ENCODE data around the gene MICU1. TPM values are rescaled to one million over a fixed set of nuclear protein-coding genes. Genes with fewer than 3 reads are reported as not detected.
"Not testable (repeated sequence)": the region's sequence is repeated elsewhere in the genome, so short reads cannot be mapped to it uniquely, and the experiment has no call there.

MICU1 gene, protein sequence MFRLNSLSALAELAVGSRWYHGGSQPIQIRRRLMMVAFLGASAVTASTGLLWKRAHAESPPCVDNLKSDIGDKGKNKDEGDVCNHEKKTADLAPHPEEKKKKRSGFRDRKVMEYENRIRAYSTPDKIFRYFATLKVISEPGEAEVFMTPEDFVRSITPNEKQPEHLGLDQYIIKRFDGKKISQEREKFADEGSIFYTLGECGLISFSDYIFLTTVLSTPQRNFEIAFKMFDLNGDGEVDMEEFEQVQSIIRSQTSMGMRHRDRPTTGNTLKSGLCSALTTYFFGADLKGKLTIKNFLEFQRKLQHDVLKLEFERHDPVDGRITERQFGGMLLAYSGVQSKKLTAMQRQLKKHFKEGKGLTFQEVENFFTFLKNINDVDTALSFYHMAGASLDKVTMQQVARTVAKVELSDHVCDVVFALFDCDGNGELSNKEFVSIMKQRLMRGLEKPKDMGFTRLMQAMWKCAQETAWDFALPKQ
- 10 to 100 TPM; 29.2 to 29.4 TPM for total RNA-seq

DNA sequence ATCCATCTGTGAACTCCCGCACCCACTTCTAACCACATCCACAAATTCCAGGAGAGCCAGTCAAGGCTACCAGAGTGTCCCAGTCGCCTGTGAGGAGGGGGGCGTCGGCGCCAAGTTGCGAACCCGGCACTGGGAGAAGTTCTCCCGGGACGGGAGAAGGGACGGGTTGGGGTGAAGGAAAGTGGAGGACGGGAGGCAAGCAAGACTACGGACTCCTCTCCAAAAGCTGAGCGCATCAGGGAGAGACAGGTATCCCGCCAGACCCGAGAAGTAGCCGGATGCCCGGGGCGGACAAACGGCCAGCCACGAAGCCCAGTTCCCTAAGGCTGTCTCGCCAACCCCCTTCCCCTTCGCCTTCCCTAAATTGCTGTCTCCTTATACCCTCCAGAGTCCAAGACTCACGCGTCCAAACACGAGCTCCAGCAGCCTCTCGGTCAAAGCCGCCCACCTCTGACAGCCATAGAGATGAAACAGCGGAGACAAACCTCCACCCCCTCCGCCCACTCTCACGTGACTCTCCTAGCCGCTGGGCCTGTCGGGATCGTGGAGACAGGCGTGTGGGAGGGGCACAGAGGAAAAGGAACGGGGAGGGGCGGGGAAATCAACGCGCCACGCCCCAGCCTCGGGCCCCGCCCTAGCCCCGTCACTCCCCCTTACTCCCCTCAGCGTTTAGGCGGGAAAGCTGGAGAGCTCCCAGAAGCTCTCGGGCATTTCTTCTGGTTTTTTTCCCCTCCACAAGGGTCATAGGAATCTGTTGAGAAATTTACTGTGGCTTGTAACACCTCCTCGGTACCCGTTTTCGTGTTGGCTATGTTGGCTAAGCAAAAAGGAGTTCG, at the start of gene MICU1:
Gene MICU1 (minus strand): TSS at position 472 of the 836 bp plus-strand sequence. CDS start 59,286 bp downstream, outside the sequence.
- H3K36me3 Mint-ChIP-seq: no peaks in the 10 kb centered on the region
- peak within 1 kb of the TSS; percentile 93 for H3K27ac Mint-ChIP-seq
- H3K9me3 Mint-ChIP-seq: no peaks in the 10 kb centered on the region
- peak within 1 kb of the TSS; percentile 97 for H3K4me3 Mint-ChIP-seq
- peaks cover 7% of the 10 kb centered on the region for H3K4me1 Mint-ChIP-seq
- no peaks in the 10 kb centered on the region for H3K27me3 Mint-ChIP-seq
- peak; percentile 94 for DNase-seq

DNA sequence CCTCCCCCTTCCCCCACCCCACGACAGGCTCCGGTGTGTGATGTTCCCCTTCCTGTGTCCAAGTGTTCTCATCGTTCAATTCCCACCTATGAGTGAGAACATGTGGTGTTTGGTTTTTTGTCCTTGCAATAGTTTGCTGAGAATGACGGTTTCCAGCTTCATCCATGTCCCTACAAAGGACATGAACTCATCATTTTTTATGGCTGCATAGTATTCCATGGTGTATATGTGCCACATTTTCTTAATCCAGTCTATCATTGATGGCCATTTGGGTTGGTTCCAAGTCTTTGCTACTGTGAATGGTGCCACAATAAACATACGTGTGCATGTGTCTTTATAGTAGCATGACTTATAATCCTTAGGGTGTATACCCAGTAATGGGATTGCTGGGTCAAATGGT, 48.3 kb upstream of the MICU1 start:
- not testable (repeated sequence) for H3K4me1 Mint-ChIP-seq, H3K4me3 Mint-ChIP-seq, H3K27me3 Mint-ChIP-seq, DNase-seq, H3K36me3 Mint-ChIP-seq, H3K9me3 Mint-ChIP-seq, H3K27ac Mint-ChIP-seq

DNA sequence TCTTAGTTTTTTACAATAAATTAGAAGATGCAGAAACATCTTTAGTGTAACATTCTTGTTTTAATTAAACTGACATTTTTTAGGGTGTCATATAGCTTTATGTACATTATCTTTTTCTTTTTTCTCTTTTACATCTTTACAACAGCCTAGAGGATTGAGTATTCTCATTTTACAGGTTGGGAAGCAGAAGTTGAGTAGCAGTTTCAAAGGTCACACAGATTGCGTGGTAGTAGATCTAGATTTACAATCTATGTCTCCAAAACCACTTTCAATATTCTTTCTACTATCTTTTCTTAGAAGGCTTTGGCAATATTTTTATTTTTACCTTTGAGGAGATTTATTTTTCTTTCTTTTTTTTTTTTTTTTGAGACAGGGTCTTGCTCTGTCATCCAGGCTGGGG, 47.4 kb upstream of the MICU1 start:
- Mint-ChIP-seq H3K27me3 (peaks cover 1% of the 10 kb centered on the region), H3K9me3 (no peaks in the 10 kb centered on the region), H3K4me1 (no peaks in the 10 kb centered on the region), H3K27ac (no peak overlapping the region), H3K36me3 (no peaks in the 10 kb centered on the region), H3K4me3 (no peak overlapping the region)
- DNase-seq: no peak

DNA sequence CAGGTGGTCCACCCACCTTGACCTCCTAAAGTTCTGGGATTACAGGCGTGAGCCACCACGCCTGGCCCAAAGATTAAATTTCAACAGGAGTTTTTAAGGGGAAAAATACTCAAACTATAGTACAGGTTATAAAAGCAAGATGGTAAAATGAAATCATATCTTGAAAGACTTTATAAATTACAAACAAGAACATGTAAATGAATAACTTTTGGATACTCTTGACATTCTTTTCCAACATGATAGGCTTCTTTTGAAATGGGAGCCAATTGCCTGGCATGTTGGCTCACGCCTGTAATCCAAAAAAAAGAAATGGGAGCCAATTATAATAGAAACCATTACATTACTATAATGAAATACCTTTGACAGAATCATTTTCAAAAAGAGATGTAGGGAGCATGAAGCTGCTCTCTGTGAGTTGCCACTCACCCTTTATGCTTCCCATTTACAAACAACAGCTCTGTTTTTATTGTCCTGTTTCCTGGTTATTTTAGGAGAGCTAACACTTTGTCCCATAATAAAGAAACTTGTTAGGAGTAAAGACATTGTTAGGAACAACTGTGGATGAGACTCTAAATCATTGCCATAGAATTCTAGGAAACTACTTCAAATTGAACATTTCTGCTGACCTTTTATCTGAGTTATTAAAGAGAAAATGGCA, 41.5 kb upstream of the MICU1 start:
- no peak for DNase-seq
- Mint-ChIP-seq H3K27me3 (peaks cover 4% of the 10 kb centered on the region), H3K9me3 (no peaks in the 10 kb centered on the region), H3K36me3 (no peaks in the 10 kb centered on the region), H3K4me3 (no peak overlapping the region), H3K27ac (no peak overlapping the region), H3K4me1 (no peaks in the 10 kb centered on the region)

DNA sequence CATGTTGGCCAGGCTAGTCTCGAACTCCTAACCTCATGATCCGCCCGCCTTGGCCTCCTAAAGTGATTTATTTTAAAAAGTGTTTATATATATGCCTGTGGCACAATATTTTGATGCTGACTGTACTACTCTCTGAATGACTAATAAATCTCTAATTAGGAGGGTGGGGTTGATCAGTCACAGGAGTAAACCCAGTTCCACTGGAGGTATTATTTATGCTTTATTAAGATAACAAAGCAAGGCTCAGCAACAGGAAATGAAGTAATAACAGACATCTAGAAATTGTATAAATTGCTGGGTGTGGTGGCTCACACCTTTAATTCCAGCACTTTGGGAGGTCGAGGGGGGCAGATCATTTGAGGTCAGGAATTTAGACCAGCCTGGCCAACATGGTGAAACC, 40.0 kb upstream of the MICU1 start:
- DNase-seq: no peak
- Mint-ChIP-seq H3K27ac (no peak overlapping the region), H3K4me3 (no peak overlapping the region), H3K27me3 (peaks cover 4% of the 10 kb centered on the region), H3K36me3 (no peaks in the 10 kb centered on the region), H3K4me1 (no peaks in the 10 kb centered on the region), H3K9me3 (no peaks in the 10 kb centered on the region)

DNA sequence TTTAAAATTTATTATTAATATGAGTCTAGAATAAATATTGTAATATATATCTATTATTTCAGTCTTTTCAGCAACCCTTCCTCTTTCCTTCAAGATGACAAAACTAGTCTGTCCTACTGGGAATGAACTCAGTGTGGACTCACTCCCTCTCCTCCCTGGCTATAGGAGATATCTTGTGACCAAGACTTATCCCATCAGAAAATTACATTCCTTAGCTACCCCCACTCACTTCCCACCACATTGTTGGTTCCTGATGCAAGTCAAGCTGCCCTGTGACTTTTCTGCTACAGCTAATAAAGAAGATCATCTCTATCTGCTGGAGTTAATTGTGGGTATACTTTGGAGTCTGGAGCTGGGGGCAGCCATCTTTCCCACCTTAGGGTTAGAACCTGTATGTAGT, 38.1 kb upstream of the MICU1 start:
- Mint-ChIP-seq H3K4me3 (no peak overlapping the region), H3K27me3 (peaks cover 7% of the 10 kb centered on the region), H3K36me3 (no peaks in the 10 kb centered on the region), H3K9me3 (no peaks in the 10 kb centered on the region), H3K4me1 (no peaks in the 10 kb centered on the region), H3K27ac (no peak overlapping the region)
- DNase-seq: no peak

DNA sequence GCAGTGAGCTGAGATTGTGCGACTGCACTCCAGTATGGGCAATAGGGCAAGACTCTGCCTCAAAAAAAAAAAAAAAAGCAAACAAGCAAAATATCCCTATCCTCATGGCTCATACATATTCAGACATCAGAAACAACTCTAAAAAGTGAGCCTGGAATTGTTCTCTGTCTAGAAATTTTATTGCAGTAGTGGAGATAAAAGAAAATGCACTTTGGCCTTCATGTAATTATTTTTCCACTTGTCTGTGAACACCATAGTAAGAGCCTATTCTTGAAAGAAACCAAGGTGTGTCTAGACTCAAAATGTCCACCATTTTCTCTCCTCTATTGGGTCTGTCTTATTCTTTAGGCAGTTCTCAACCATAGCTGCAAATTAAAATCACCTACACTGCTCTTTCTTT, 35.6 kb upstream of the MICU1 start:
- no peaks in the 10 kb centered on the region for H3K9me3 Mint-ChIP-seq

DNA sequence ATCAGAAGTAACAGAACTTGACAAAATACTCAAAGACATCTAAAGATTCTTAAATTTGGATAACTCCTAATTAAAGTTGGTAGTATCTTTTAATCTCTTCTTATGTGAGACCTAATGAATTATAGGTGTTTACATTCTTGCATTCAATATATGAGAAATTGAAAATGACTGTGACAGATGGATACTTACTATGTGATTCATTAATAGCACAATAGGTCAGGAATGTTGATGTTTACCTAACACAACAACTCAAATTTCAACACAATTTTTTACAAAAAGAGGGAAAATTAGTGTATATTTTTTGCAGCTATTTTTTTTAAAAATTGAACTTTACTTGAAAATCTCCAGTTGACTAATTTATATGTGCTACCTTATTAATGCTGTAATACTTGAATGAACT, 34.3 kb upstream of the MICU1 start:
- no peaks in the 10 kb centered on the region for H3K9me3 Mint-ChIP-seq
- H3K36me3 Mint-ChIP-seq: no peaks in the 10 kb centered on the region
- no peak overlapping the region for H3K4me3 Mint-ChIP-seq
- no peaks in the 10 kb centered on the region for H3K4me1 Mint-ChIP-seq
- H3K27me3 Mint-ChIP-seq: peaks cover 3% of the 10 kb centered on the region
- no peak for DNase-seq
- H3K27ac Mint-ChIP-seq: no peak overlapping the region

More for the DNA sequence above, 35.6 kb upstream of the MICU1 start:
- peaks cover 3% of the 10 kb centered on the region for H3K27me3 Mint-ChIP-seq
- H3K27ac Mint-ChIP-seq: no peak overlapping the region
- no peaks in the 10 kb centered on the region for H3K36me3 Mint-ChIP-seq
- no peak overlapping the region for H3K4me3 Mint-ChIP-seq
- no peak for DNase-seq
- no peaks in the 10 kb centered on the region for H3K4me1 Mint-ChIP-seq

DNA sequence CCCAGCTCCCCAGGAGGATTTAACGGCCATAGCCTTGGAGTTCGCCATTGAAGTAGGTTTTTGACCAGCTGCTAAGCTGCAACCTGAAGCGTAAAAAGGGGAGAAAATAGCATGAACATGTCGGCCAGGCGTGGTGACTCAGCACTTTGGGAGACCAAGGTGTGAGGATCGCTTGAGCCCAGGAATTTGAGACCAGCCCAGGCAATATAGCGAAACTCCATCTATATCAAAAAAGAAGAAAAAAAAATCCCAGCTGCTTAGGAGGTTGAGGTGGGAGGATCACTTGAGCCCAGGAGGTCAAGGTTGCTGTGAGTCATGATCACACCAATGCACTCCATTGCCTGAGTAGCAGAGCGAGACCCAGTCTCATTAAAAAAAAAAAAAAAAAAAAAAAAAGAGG, 33.8 kb upstream of the MICU1 start:
- no peaks in the 10 kb centered on the region for H3K9me3 Mint-ChIP-seq
- H3K4me1 Mint-ChIP-seq: no peaks in the 10 kb centered on the region
- DNase-seq: no peak
- no peaks in the 10 kb centered on the region for H3K36me3 Mint-ChIP-seq
- no peak overlapping the region for H3K4me3 Mint-ChIP-seq
- peaks cover 3% of the 10 kb centered on the region for H3K27me3 Mint-ChIP-seq
- no peak overlapping the region for H3K27ac Mint-ChIP-seq

DNA sequence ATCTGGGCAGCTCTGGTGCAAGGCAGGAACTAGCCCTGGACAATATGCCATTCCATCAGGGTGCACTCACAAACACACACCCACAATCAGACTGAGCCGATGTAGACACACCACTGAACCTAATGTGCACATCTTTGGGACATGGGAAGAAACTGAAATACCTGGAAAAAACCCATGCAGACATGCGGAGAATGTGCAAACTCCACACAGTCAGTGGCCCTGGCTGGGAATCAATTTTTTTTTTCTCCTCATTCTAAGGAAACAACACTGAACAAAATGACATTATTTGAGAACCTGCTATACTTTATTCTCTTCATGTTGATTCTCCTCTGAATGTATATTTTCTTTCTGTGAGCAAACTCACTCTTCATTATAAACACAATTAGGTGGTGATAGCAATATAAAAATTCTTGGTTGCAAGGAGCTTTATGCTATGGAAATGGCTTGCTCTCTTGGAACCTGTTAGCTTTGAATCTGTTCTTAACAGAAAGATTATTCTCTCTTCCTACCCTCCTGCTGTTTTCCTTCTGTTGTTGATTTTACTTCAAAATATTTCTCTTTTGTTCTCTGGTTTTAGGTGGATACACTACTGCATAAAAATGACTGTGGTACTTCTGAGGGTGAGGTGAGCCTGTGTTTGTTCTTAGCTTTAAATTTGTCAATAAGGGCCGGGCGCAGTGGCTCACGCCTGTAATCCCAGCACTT, 33.0 kb upstream of the MICU1 start:
- no peaks in the 10 kb centered on the region for H3K36me3 Mint-ChIP-seq

DNA sequence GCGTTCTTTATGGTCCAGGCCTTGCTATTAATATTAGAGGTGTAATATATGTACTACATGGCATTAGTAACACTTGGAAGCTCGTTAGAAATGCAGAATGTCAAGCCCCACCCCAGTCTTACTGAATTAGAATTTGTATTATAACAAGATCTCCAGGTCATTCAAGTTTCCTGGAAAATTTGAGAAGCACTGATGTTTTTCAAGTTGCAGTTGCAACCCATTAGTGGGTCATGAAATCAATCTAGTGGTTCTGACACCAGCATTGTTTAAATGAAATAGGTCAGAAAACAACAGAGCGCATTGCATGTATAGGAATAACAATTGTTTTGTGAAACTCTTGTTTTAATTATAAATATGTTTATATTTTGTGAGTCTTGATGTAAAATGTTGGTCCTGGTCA, 28.8 kb upstream of the MICU1 start:
- Mint-ChIP-seq H3K27me3 (no peaks in the 10 kb centered on the region), H3K36me3 (no peaks in the 10 kb centered on the region), H3K27ac (no peak overlapping the region), H3K4me1 (no peaks in the 10 kb centered on the region), H3K9me3 (no peaks in the 10 kb centered on the region), H3K4me3 (no peak overlapping the region)
- no peak for DNase-seq

More for the DNA sequence above, 33.0 kb upstream of the MICU1 start:
- no peak for DNase-seq
- Mint-ChIP-seq H3K4me3 (no peak overlapping the region), H3K27ac (no peak overlapping the region), H3K9me3 (no peaks in the 10 kb centered on the region), H3K4me1 (no peaks in the 10 kb centered on the region), H3K27me3 (peaks cover 3% of the 10 kb centered on the region)

DNA sequence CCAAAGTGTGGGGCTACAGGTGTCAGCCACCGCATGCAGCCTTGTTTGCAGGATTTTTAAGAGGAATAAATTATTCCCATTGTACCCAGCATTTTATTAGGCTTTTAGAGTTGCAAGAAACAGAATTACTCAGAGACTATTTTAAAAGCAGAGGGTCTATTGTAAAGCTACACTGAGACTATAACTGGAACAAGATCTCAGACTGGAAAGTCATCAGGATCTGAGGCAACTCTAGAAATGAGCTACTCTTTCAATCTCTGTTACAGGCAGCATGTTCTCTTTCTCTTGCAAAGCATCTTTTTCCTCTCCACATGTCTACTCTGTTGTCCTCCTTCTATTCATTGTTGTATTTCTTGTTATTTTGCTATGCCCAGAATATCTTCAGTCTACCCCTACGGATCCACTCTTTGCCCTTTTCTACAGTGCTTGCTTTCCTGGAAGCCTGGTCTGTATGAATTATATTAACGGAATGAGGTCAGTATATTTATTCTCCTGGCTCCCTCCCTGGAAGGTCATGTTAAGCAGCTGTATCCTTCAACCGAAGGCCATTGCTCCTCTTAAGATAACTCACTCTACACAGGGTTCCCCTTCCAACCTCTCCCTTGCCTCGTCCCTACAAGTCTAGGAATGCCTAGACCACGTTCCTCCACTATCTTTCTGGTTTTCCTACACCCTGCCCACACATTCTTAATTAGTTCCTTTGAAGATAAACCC, 27.7 kb upstream of the MICU1 start:
- H3K4me1 Mint-ChIP-seq: no peaks in the 10 kb centered on the region
- no peak for DNase-seq
- H3K4me3 Mint-ChIP-seq: no peak overlapping the region
- no peak overlapping the region for H3K27ac Mint-ChIP-seq
- H3K27me3 Mint-ChIP-seq: no peaks in the 10 kb centered on the region
- no peaks in the 10 kb centered on the region for H3K9me3 Mint-ChIP-seq
- H3K36me3 Mint-ChIP-seq: no peaks in the 10 kb centered on the region

DNA sequence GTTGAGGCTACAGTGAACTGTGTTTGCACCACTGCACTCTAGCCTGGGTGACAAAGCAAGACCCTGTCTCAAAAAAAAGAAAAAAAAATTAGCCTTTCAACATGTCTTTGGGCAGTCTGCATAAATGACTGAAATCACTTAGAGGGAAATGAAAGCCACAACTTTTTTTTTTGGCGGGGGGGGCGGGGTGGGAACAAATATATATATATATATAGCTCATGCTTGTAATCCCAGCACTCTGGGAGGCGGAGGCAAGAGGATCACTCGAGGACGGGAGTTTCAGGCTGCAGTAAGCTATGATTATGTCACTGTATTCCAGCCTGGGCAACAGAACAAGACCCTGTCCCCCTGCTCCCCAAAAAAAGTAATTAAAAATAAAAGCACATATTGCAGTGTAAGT, 23.4 kb upstream of the MICU1 start:
- Mint-ChIP-seq H3K27ac (no peak overlapping the region), H3K9me3 (no peaks in the 10 kb centered on the region), H3K27me3 (no peaks in the 10 kb centered on the region), H3K4me1 (no peaks in the 10 kb centered on the region), H3K36me3 (no peaks in the 10 kb centered on the region), H3K4me3 (no peak overlapping the region)
- no peak for DNase-seq

DNA sequence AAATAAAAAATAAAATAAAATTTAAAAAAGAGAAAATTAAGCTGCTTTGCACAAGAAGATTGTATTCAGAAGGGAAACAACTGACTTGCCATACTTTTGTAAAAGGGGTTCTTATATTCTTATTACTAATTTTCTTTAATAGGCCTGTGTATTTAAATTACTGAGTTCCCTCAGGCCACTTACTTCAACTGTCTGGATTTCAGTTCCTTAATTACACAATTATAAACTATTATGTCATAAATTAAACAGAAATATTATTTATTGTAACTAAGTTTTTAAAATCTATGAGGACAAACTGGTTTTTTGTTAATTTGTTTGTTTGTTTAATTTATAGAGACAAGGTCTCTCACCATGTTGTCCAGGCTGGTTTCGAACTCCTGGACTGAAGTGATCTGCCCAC, 22.4 kb upstream of the MICU1 start:
- Mint-ChIP-seq H3K36me3 (no peaks in the 10 kb centered on the region), H3K27ac (no peak overlapping the region)

More for the DNA sequence above, 22.4 kb upstream of the MICU1 start:
- no peaks in the 10 kb centered on the region for H3K27me3 Mint-ChIP-seq
- H3K4me3 Mint-ChIP-seq: no peak overlapping the region
- no peak for DNase-seq
- H3K9me3 Mint-ChIP-seq: no peaks in the 10 kb centered on the region
- no peaks in the 10 kb centered on the region for H3K4me1 Mint-ChIP-seq

Data from activated naive CD8-positive, alpha-beta T cell treated with anti-CD3 and anti-CD28 coated beads for 36 hours (primary cell).